Keratinocyte (primary cell): ENCODE data around the gene SLC16A9. TPM values are rescaled to one million over a fixed set of nuclear protein-coding genes. Genes with fewer than 3 reads are reported as not detected.

Experiments used
- DNase-seq: peaks from one replicate; pipeline ENCODE4 v3.0.0-alpha.2; 2011; ENCODE audit warnings: low read depth, missing footprints, low spot score
- FAIRE-seq: peaks from 2 replicates; lab custom pipeline; 2011; peaks lifted over from hg19 to GRCh38; lab: Jason Lieb, UNC
- H2AFZ ChIP-seq: 2 replicates; pipeline ENCODE4 v1.6.0; 2012; ENCODE audit warnings: low read length, control low read depth, inconsistent platforms; ENCODE audit not compliant: control insufficient read depth
- H3K27ac ChIP-seq: 2 replicates; pipeline ENCODE4 v1.5.1; 2011; ENCODE audit warnings: low read length; ENCODE audit not compliant: control insufficient read depth, insufficient read depth
- H3K27me3 ChIP-seq: 3 replicates; pipeline ENCODE4 v1.6.0; 2011; ENCODE audit warnings: low read length; ENCODE audit not compliant: control insufficient read depth, insufficient read depth; ENCODE audit errors: extremely low read depth
- H3K36me3 ChIP-seq, 2 experiments: 2 replicates in 1 of 2; 3 replicates in 1 of 2; pipeline ENCODE4 v1.5.1; 2011; ENCODE audit warnings: low read length in 2 of 2, mild to moderate bottlenecking in 1 of 2; ENCODE audit not compliant: control insufficient read depth in 2 of 2, insufficient read depth in 2 of 2; ENCODE audit errors: extremely low read depth in 1 of 2
- H3K4me1 ChIP-seq: 3 replicates; pipeline ENCODE4 v1.5.1; 2011; ENCODE audit warnings: low read length; ENCODE audit not compliant: control insufficient read depth, insufficient read depth; ENCODE audit errors: extremely low read depth
- H3K4me2 ChIP-seq: 3 replicates; pipeline ENCODE4 v1.6.0; 2011; ENCODE audit warnings: low read depth, low read length; ENCODE audit not compliant: control insufficient read depth, insufficient read depth; ENCODE audit errors: extremely low read depth
- H3K4me3 ChIP-seq, 3 experiments: fragments of 200-600 bp in 1 of 3; sonication (generic) in 1 of 3; 2 replicates in 2 of 3; 3 replicates in 1 of 3; pipeline ENCODE4 v1.5.1; 2011 to 2016; ENCODE audit warnings: low read length in 3 of 3, mild to moderate bottlenecking in 3 of 3, control low read depth in 2 of 3, inconsistent platforms in 1 of 3, low read depth in 1 of 3, mixed read lengths in 1 of 3, mixed run types in 1 of 3, moderate library complexity in 1 of 3; ENCODE audit not compliant: control insufficient read depth in 2 of 3, insufficient read depth in 2 of 3; ENCODE audit errors: extremely low read depth in 1 of 3
- H3K79me2 ChIP-seq: 2 replicates; pipeline ENCODE4 v1.6.0; 2012; ENCODE audit warnings: low read length; ENCODE audit not compliant: control insufficient read depth, insufficient read depth
- H3K9ac ChIP-seq: 3 replicates; pipeline ENCODE4 v1.6.0; 2011; ENCODE audit warnings: low read length; ENCODE audit not compliant: control insufficient read depth, insufficient read depth; ENCODE audit errors: extremely low read depth
- H3K9me1 ChIP-seq: 3 replicates; pipeline ENCODE4 v1.6.0; 2011; ENCODE audit warnings: low read length; ENCODE audit not compliant: control insufficient read depth, insufficient read depth; ENCODE audit errors: extremely low read depth
- H3K9me3 ChIP-seq: 2 replicates; pipeline ENCODE4 v1.5.1; 2012; ENCODE audit warnings: low read depth, low read length; ENCODE audit not compliant: control insufficient read depth
- H4K20me1 ChIP-seq: 3 replicates; pipeline ENCODE4 v1.6.0; 2011; ENCODE audit warnings: low read length; ENCODE audit not compliant: control insufficient read depth, insufficient read depth; ENCODE audit errors: extremely low read depth
- CTCF ChIP-seq, 3 experiments: IDR thresholded peaks in 1 of 3; conservative IDR thresholded peaks in 1 of 3; optimal IDR thresholded peaks in 1 of 3; 2 replicates in 2 of 3; 3 replicates in 1 of 3; pipeline versions ENCODE3 to v1.5.1; 2011; ENCODE audit warnings: low read length in 3 of 3, mild to moderate bottlenecking in 3 of 3, moderate library complexity in 2 of 3, control low read depth in 1 of 3, inconsistent platforms in 1 of 3; ENCODE audit not compliant: insufficient read depth in 2 of 3; ENCODE audit errors: extremely low read depth in 1 of 3
- EZH2 ChIP-seq: IDR thresholded peaks from one replicate; pipeline ENCODE4 v1.6.1; 2012; ENCODE audit warnings: inconsistent platforms, mild to moderate bottlenecking, low read length, moderate library complexity
- dilution Hi-C: fragments of 300-500 bp; cut with MboI; formaldehyde crosslinking; loops from one replicate; pipeline ENCODE4 v1.7.0; 2020; ENCODE audit warnings: low sequenced_read_pairs; ENCODE audit not compliant: extremely low pct_ligation_motif_present
- polyA plus RNA-seq, 5 experiments: library from polyadenylated mRNA; depleted of rRNA in 3 of 5; stranded (reverse) in 3 of 5; stranded (forward) in 1 of 5; unstranded in 1 of 5; fragments of >200 nt; gene quantifications; 1 replicate in 1 of 5; 2 replicates in 3 of 5; 3 replicates in 1 of 5; pipeline versions ENCODE4 v1.2.1 to v1.2.3, GENCODE V29; 2011 to 2012; ENCODE audit warnings: missing spikeins in 2 of 5, low read depth in 1 of 5, low replicate concordance in 1 of 5

SLC16A9 gene
- polyA plus RNA-seq, 1 donor (not counting 4 experiments of a cell fraction or from before 2014, with no cell fraction given): 4.5 TPM

DNA sequence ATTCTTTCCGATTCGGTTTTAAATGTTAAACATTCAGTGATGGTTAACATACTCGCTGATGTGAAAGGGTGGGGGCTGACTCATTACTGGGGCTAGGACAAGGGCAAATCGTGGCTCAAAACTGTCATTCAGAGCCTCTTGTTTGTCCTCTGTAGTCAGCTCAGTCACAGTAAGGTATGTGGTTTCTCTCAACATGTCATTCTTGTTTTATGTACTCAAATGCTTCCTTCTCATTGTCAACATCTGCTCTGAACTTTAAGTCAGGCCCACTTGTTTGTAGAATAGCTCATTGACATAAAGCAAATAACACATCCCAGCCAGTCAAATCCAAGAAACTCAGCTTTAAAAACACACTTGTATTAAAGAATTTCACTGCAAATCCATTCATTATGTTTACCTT lies 7.3 kb downstream of the SLC16A9 start:
- Histone ChIP-seq H3K9ac (no peak overlapping the region), H3K4me1 (no peaks in the 10 kb centered on the region), H2AFZ (no peak overlapping the region), H3K4me2 (no peak overlapping the region), H3K27ac (no peak overlapping the region), H3K9me3 (no peaks in the 10 kb centered on the region), H3K4me3 (no peak overlapping the region), H3K9me1 (no peaks in the 10 kb centered on the region), H3K79me2 (no peaks in the 10 kb centered on the region), H3K36me3 (no peaks in the 10 kb centered on the region), H4K20me1 (no peaks in the 10 kb centered on the region), H3K27me3 (no peaks in the 10 kb centered on the region)
- no peak for DNase-seq
- no peak for FAIRE-seq
- dilution Hi-C loops: no loop called here
- no peak for TF ChIP-seq EZH2
- TF ChIP-seq CTCF (optimal IDR thresholded peaks at IDR 0.05 in 1 of 3, IDR thresholded peaks at IDR 0.05 in 1 of 3, conservative IDR thresholded peaks at IDR 0.05 in 1 of 3; ENCODE audit: extremely low read depth in 1 of 3, insufficient read depth in 2 of 3, low read length in 3 of 3): no peak

GRCh38 chr10:59700709-59701108 lies 8.9 kb downstream of the SLC16A9 start:
- Histone ChIP-seq H3K9me3 (no peaks in the 10 kb centered on the region), H3K79me2 (no peaks in the 10 kb centered on the region), H3K9me1 (no peaks in the 10 kb centered on the region), H3K36me3 (no peaks in the 10 kb centered on the region), H3K4me3 (no peak overlapping the region), H2AFZ (no peak overlapping the region), H3K9ac (no peak overlapping the region), H3K27ac (no peak overlapping the region), H3K27me3 (no peaks in the 10 kb centered on the region), H3K4me1 (no peaks in the 10 kb centered on the region), H4K20me1 (no peaks in the 10 kb centered on the region), H3K4me2 (no peak overlapping the region)
- DNase-seq: no peak
- dilution Hi-C loops: no loop called here
- no peak for TF ChIP-seq EZH2
- TF ChIP-seq CTCF (optimal IDR thresholded peaks at IDR 0.05 in 1 of 3, IDR thresholded peaks at IDR 0.05 in 1 of 3, conservative IDR thresholded peaks at IDR 0.05 in 1 of 3; ENCODE audit: extremely low read depth in 1 of 3, insufficient read depth in 2 of 3, low read length in 3 of 3): no peak
- FAIRE-seq: no peak
